ENCODE results near the gene ZCCHC24. TPM values are rescaled to one million over a fixed set of nuclear protein-coding genes. Genes with fewer than 3 reads are reported as not detected.

Gene ZCCHC24
- total and polyA plus RNA-seq, 2 donors (not counting 3 experiments of a cell fraction or from before 2014, with no cell fraction given): 5.2 to 8.4 TPM

DNA sequence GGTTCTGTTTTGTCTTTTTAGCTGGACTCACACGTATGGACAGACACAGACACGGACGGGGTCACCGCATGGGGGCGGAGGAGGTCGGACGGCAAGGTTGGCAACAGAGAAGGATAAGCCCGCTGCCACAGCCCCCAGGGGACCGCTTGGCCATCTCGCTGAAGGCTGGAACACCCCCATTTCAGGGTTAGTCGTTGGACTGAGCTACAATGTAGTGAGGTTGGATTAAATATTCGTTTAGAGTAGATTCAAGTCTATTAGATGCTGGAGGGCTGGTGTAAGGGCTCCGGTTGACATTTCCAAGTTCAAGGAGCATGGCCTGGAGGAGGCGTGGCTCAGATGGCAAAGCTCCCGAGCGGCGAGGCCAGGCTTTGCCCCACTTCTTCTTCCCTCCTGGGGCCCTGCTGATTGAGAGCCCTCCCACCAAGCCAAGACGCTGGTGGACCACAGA, 62.9 kb downstream of the ZCCHC24 start:
- H3K27me3 ChIP-seq (ENCODE audit: control insufficient read depth in 2 of 2, insufficient read depth in 2 of 2, low read length in 2 of 2): peaks cover 0 to 2% of the 10 kb centered on the region in 2 experiments
- TF ChIP-seq MYC (IDR thresholded peaks at IDR 0.05; ENCODE audit: low read depth, low read length): no peak
- no peak for TF ChIP-seq GATA2 (IDR thresholded peaks at IDR 0.05; ENCODE audit: insufficient read depth, insufficient read length, low read depth, low read length)
- no peak for TF ChIP-seq JUN (IDR thresholded peaks at IDR 0.05; ENCODE audit: borderline replicate concordance, insufficient read depth, insufficient read length, low read depth)
- H3K4me3 ChIP-seq (replicated peaks in 1 of 3; ENCODE audit: insufficient read depth in 1 of 3, low read depth in 1 of 3, low read length in 3 of 3): no peak overlapping the region
- no peaks in the 10 kb centered on the region for H3K79me2 ChIP-seq (ENCODE audit: control insufficient read depth, insufficient read depth, low read length)
- H3K9me1 ChIP-seq (replicated peaks; ENCODE audit: control insufficient read depth, extremely low read depth, insufficient read depth, low read length): no peaks in the 10 kb centered on the region
- dilution Hi-C loops (cut with MboI; ENCODE audit: extremely low pct_ligation_motif_present, low sequenced_read_pairs) (no loop called here), intact Hi-C loops (cut with micrococcal nuclease) (no loop called here)
- H3K4me2 ChIP-seq (ENCODE audit: insufficient read depth, low read length): no peak overlapping the region
- H3K4me1 ChIP-seq (ENCODE audit: control insufficient read depth, extremely low read depth, insufficient read depth, low read length): no peaks in the 10 kb centered on the region
- no peaks in the 10 kb centered on the region for H4K20me1 ChIP-seq (replicated peaks; ENCODE audit: control insufficient read depth, extremely low read depth, insufficient read depth, low read length)
- no peak overlapping the region for H3K27ac ChIP-seq (ENCODE audit: insufficient read depth, low read depth, low read length)
- no peaks in the 10 kb centered on the region for H3K36me3 ChIP-seq (ENCODE audit: control insufficient read depth in 2 of 2, extremely low read depth in 1 of 2, insufficient read depth in 2 of 2, low read length in 2 of 2)
- FAIRE-seq: no peak
- H3K9me3 ChIP-seq (replicated peaks; ENCODE audit: control insufficient read depth, insufficient read depth, low read length): no peaks in the 10 kb centered on the region
- H2AFZ ChIP-seq (ENCODE audit: low read depth, low read length): no peak overlapping the region
- H3K9ac ChIP-seq (replicated peaks; ENCODE audit: extremely low read depth, insufficient read depth, low read length): no peak overlapping the region
- BruUV-seq (replicated peaks): no TSS peak
- DNase-seq (ENCODE audit: low read depth, low spot score): no peak
- POLR2A ChIA-PET: no interaction called here
- CTCF ChIA-PET: interaction anchor here (2.7 kb wide), 1 partner anchor 9 kb away, joined by 23 read pairs; no protein-coding TSS in a partner anchor

DNA sequence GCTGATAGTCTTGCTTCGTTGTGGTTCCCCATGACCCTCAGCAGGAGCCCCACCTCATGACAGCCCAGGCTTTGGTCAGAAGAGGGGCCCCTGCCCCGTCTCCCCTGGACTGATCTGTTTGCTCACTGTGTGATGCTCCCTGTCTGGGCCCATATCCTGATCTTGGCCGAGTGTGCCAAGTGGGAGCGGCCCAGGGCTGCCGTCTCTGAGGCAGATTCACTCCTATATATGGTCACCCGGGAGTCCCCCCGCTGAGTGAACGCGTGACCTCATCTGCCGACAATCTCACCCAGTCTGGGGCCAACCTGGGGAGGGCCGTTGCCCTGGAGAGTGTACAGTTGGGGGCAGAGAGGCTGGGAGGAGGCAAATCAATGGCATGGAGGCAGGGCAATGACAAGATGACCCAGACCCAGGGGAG, 63.6 kb downstream of the ZCCHC24 start:
- POLR2A ChIA-PET: no interaction called here
- Histone ChIP-seq H3K27me3 (ENCODE audit: control insufficient read depth in 2 of 2, insufficient read depth in 2 of 2, low read length in 2 of 2) (peaks cover 0 to 2% of the 10 kb centered on the region in 2 experiments), H3K9ac (replicated peaks; ENCODE audit: extremely low read depth, insufficient read depth, low read length) (no peak overlapping the region), H3K9me1 (replicated peaks; ENCODE audit: control insufficient read depth, extremely low read depth, insufficient read depth, low read length) (no peaks in the 10 kb centered on the region), H3K9me3 (replicated peaks; ENCODE audit: control insufficient read depth, insufficient read depth, low read length) (no peaks in the 10 kb centered on the region), H3K4me2 (ENCODE audit: insufficient read depth, low read length) (no peak overlapping the region), H4K20me1 (replicated peaks; ENCODE audit: control insufficient read depth, extremely low read depth, insufficient read depth, low read length) (no peaks in the 10 kb centered on the region), H3K4me1 (ENCODE audit: control insufficient read depth, extremely low read depth, insufficient read depth, low read length) (no peaks in the 10 kb centered on the region), H3K4me3 (replicated peaks in 1 of 3; ENCODE audit: insufficient read depth in 1 of 3, low read depth in 1 of 3, low read length in 3 of 3) (no peak overlapping the region), H3K79me2 (ENCODE audit: control insufficient read depth, insufficient read depth, low read length) (no peaks in the 10 kb centered on the region), H2AFZ (ENCODE audit: low read depth, low read length) (no peak overlapping the region), H3K36me3 (ENCODE audit: control insufficient read depth in 2 of 2, extremely low read depth in 1 of 2, insufficient read depth in 2 of 2, low read length in 2 of 2) (no peaks in the 10 kb centered on the region), H3K27ac (ENCODE audit: insufficient read depth, low read depth, low read length) (no peak overlapping the region)
- CTCF ChIA-PET: interaction anchor here (1.3 kb wide), 1 partner anchor 86 kb away, joined by 3 read pairs; no protein-coding TSS in a partner anchor
- DNase-seq (ENCODE audit: low read depth, low spot score) (no peak), FAIRE-seq (no peak)
- no TSS peak for BruUV-seq (replicated peaks)
- no peak for TF ChIP-seq JUN (IDR thresholded peaks at IDR 0.05; ENCODE audit: borderline replicate concordance, insufficient read depth, insufficient read length, low read depth)
- no peak for TF ChIP-seq MAX (IDR thresholded peaks at IDR 0.05; ENCODE audit: insufficient read depth, insufficient read length)
- no peak for TF ChIP-seq EZH2 (IDR thresholded peaks at IDR 0.05; ENCODE audit: borderline replicate concordance, low read depth, low read length, severe bottlenecking)
- TF ChIP-seq, protein P1, sequence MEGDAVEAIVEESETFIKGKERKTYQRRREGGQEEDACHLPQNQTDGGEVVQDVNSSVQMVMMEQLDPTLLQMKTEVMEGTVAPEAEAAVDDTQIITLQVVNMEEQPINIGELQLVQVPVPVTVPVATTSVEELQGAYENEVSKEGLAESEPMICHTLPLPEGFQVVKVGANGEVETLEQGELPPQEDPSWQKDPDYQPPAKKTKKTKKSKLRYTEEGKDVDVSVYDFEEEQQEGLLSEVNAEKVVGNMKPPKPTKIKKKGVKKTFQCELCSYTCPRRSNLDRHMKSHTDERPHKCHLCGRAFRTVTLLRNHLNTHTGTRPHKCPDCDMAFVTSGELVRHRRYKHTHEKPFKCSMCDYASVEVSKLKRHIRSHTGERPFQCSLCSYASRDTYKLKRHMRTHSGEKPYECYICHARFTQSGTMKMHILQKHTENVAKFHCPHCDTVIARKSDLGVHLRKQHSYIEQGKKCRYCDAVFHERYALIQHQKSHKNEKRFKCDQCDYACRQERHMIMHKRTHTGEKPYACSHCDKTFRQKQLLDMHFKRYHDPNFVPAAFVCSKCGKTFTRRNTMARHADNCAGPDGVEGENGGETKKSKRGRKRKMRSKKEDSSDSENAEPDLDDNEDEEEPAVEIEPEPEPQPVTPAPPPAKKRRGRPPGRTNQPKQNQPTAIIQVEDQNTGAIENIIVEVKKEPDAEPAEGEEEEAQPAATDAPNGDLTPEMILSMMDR (IDR thresholded peaks at IDR 0.05; ENCODE audit: extremely low read depth in 1 of 2, insufficient read depth in 1 of 2, low read depth in 1 of 2, low read length in 2 of 2): no peak
- no peak for TF ChIP-seq FOS (IDR thresholded peaks at IDR 0.05; ENCODE audit: borderline replicate concordance, insufficient read depth, low read length)
- TF ChIP-seq POLR2A (IDR thresholded peaks at IDR 0.05; ENCODE audit: low read depth, low read length): no peak
- TF ChIP-seq GATA2 (IDR thresholded peaks at IDR 0.05; ENCODE audit: insufficient read depth, insufficient read length, low read depth, low read length): no peak
- TF ChIP-seq POLR2AphosphoS5 (IDR thresholded peaks at IDR 0.05; ENCODE audit: insufficient read depth, low read depth, low read length): no peak
- no peak for TF ChIP-seq MYC (IDR thresholded peaks at IDR 0.05; ENCODE audit: low read depth, low read length)
- intact Hi-C loops (cut with micrococcal nuclease): no loop called here
- dilution Hi-C loops (cut with MboI; ENCODE audit: extremely low pct_ligation_motif_present, low sequenced_read_pairs): no loop called here

Data from endothelial cell of umbilical vein (primary cell).